ENCODE measurements around the gene CACNA1C.

DNA sequence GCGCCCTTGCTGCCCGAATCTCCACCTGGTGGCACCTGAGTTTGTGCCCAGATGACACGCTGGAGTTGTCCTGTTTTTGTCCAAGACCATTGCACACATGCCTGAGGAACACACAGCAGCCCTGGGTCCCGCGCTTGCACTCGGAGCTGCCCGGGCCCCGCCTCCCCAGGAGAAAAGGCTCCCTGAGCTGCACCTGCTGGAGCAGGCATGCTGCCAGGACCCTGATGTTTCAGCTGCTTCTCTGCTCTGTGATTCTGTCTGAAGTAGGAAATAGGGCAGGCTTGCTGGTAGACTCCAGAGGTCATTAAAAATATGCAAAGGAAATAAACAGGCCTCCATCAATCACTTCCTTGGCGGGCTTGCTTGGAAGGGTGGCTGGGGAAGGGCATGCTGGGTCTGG lies 271.6 kb downstream of the CACNA1C start:
- TF ChIP-seq EZH2 (IDR thresholded peaks at IDR 0.05; ENCODE audit: borderline replicate concordance, low read depth, low read length, poor library complexity, severe bottlenecking), result no peak
- TF ChIP-seq, protein P1, sequence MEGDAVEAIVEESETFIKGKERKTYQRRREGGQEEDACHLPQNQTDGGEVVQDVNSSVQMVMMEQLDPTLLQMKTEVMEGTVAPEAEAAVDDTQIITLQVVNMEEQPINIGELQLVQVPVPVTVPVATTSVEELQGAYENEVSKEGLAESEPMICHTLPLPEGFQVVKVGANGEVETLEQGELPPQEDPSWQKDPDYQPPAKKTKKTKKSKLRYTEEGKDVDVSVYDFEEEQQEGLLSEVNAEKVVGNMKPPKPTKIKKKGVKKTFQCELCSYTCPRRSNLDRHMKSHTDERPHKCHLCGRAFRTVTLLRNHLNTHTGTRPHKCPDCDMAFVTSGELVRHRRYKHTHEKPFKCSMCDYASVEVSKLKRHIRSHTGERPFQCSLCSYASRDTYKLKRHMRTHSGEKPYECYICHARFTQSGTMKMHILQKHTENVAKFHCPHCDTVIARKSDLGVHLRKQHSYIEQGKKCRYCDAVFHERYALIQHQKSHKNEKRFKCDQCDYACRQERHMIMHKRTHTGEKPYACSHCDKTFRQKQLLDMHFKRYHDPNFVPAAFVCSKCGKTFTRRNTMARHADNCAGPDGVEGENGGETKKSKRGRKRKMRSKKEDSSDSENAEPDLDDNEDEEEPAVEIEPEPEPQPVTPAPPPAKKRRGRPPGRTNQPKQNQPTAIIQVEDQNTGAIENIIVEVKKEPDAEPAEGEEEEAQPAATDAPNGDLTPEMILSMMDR (conservative IDR thresholded peaks at IDR 0.05; ENCODE audit: low read depth, low read length), result no peak

Data from A673 (cell line).